Mucosa of stomach (tissue), 1 donor: ENCODE results near the gene B4GALT3.
A peak's percentile ranks its signal among the peaks of the same experiment; 100 is the strongest.
"Not testable (repeated sequence)": the region's sequence is repeated elsewhere in the genome, so short reads cannot be mapped to it uniquely, and the experiment has no call there.

Experiments
- H3K27me3 ChIP-seq: one replicate; pipeline ENCODE4 v1.7.0; 2013; ENCODE audit warnings: mild to moderate bottlenecking, low read length; ENCODE audit not compliant: control insufficient read depth, insufficient read depth
- H3K36me3 ChIP-seq: one replicate; pipeline ENCODE4 v1.7.0; 2013; ENCODE audit warnings: low read length; ENCODE audit not compliant: control insufficient read depth, insufficient read depth
- H3K4me1 ChIP-seq: one replicate; pipeline ENCODE4 v1.7.0; 2013; ENCODE audit warnings: mild to moderate bottlenecking, low read length; ENCODE audit not compliant: control insufficient read depth, insufficient read depth
- H3K4me3 ChIP-seq: one replicate; pipeline ENCODE4 v1.7.0; 2013; ENCODE audit warnings: low read length
- H3K9ac ChIP-seq: one replicate; pipeline ENCODE4 v1.7.0; 2013; ENCODE audit warnings: mild to moderate bottlenecking, low read length, moderate library complexity
- H3K9me3 ChIP-seq: one replicate; pipeline ENCODE4 v1.7.0; 2013; ENCODE audit warnings: mild to moderate bottlenecking, low read length, moderate library complexity; ENCODE audit not compliant: control insufficient read depth
- donor health status: Pancreatic carcinoma.

B4GALT3 gene

DNA sequence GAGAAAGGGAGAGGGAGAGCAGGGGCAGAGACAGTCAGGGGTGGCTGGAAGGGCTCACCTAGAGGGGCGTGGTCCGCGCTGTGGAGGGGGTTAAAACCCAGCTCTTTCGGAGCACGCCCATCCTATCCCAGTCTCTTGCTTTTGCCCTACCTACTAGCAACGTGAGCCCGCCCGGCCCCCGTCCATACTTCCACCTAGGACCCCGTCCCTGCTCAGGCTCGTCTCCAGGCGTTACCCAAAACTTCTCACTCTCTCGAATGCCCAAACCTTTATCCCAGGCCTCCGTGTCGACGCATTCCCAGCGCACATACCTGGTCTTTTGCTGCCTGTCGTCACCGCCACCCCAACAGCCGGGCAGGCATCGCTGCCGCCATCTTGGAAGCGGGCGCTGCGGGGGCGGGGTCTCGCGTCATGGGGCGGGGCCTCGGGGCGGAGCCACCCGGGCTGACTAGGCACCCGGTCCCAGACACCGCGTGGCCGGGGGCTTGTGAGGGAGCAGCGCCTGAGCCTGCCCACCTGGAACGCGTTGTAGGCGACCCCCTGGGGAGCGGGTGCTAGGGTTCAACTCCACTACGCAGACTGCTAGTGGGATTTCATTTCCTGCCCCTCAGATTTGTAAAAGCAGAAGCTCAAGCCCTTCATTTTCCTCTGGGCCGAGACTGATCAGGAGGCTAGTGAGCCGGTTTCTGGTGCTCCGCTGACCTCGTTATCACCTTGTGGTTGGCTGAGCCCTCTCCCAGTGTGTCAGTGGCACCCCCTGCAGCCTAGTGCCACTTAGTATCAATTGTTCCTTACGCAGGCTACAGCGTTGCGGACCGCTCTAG lies at the start of gene B4GALT3:
TSS of gene B4GALT3 (minus strand) at position 396 of the 824 bp plus-strand sequence. CDS start 1,447 bp downstream, outside the sequence.
- Histone ChIP-seq H3K9me3 (no peaks in the 10 kb centered on the region), H3K4me3 (peak within 1 kb of the TSS; percentile 72), H3K9ac (peak within 1 kb of the TSS; percentile 85), H3K36me3 (peaks cover 4% of the 10 kb centered on the region), H3K27me3 (no peaks in the 10 kb centered on the region), H3K4me1 (peaks cover 12% of the 10 kb centered on the region)

DNA sequence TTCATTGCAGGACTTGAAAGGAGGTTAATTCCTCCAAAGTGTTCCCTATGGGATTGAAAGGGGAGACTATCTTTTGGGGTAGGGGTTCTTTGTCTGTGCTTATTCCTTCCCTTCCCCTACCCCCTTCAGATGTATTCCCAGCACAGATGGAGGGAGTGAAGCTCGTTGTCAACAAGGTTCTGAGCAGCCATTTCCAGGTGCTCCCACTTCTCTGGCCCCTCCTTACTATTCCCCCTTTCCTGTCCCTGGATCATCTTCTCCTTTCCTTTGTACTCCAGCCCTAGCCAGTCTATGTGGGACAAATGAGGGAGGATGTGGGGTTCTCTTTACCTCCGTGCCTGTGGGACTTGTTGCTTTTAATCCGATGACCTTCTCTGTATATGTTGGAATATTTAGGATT lies 49.5 kb upstream of the B4GALT3 start:
- peaks cover 26% of the 10 kb centered on the region for H3K4me1 ChIP-seq
- peak overlapping the region; percentile 75 for H3K9ac ChIP-seq
- no peaks in the 10 kb centered on the region for H3K9me3 ChIP-seq
- no peaks in the 10 kb centered on the region for H3K27me3 ChIP-seq
- no peaks in the 10 kb centered on the region for H3K36me3 ChIP-seq
- peak overlapping the region; percentile 93 for H3K4me3 ChIP-seq

DNA sequence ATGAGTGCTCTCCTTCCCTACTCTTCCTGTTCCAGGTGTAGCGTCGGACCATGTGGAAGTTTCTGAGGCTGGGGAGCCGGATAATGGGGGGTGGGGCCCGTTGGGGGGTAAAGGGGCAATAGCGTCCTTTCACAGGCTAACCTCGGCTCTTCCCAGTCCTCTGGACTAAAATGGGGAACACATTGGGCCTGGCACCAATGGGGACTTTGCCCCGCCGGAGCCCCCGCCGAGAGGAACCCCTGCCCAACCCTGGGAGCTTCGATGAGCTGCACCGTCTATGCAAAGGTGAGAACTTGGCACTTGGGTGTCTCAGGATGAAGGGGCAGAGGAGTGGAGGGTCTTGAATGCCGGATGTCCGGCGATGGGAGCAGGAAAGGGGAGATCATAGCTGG lies 49.0 kb upstream of the B4GALT3 start:
- peak overlapping the region; percentile 75 for H3K9ac ChIP-seq
- H3K4me3 ChIP-seq: peak overlapping the region; percentile 93
- peaks cover 26% of the 10 kb centered on the region for H3K4me1 ChIP-seq
- H3K9me3 ChIP-seq: no peaks in the 10 kb centered on the region
- no peaks in the 10 kb centered on the region for H3K27me3 ChIP-seq
- H3K36me3 ChIP-seq: no peaks in the 10 kb centered on the region

- Histone ChIP-seq H3K4me3 (peak within 1 kb of the TSS; percentile 93), H3K4me1 (peaks cover 26% of the 10 kb centered on the region), H3K9ac (peak within 1 kb of the TSS; percentile 75), H3K27me3 (no peaks in the 10 kb centered on the region), H3K9me3 (no peaks in the 10 kb centered on the region), H3K36me3 (no peaks in the 10 kb centered on the region)
Measured at GRCh38 chr1:161225534-161226319, 48.4 kb upstream of the B4GALT3 start, which contains the start of gene TOMM40L. Gene TOMM40L (plus strand): TSS chr1:161226060. CDS start chr1:161226490, 430 bp downstream.

DNA sequence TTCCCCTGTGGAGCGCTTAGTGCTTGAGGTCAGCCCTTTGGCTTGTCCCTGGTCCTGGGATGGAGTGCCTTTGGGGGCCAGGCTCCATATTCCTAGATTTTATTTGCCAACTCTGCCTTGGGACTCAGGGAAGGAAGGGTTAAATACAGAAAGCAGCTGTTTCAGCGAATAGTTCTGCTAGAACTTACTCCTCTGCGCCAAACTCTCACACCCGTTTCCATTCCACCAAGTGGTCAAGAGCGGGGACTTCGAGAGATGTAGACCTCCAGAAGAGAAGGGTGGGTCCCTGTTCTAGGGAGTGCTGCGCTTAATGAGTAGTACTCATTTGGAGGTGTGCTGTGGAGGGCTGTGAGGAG lies 47.8 kb upstream of the B4GALT3 start:
- H3K36me3 ChIP-seq: no peaks in the 10 kb centered on the region
- H3K9ac ChIP-seq: no peak overlapping the region
- peaks cover 26% of the 10 kb centered on the region for H3K4me1 ChIP-seq
- H3K9me3 ChIP-seq: no peaks in the 10 kb centered on the region
- no peaks in the 10 kb centered on the region for H3K27me3 ChIP-seq
- no peak overlapping the region for H3K4me3 ChIP-seq

- H3K4me1 ChIP-seq: peaks cover 26% of the 10 kb centered on the region
- not testable (repeated sequence) for H3K9me3 ChIP-seq, H3K9ac ChIP-seq, H3K4me3 ChIP-seq, H3K27me3 ChIP-seq, H3K36me3 ChIP-seq
Measured at GRCh38 chr1:161224695-161225087, 47.4 kb upstream of the B4GALT3 start.

DNA sequence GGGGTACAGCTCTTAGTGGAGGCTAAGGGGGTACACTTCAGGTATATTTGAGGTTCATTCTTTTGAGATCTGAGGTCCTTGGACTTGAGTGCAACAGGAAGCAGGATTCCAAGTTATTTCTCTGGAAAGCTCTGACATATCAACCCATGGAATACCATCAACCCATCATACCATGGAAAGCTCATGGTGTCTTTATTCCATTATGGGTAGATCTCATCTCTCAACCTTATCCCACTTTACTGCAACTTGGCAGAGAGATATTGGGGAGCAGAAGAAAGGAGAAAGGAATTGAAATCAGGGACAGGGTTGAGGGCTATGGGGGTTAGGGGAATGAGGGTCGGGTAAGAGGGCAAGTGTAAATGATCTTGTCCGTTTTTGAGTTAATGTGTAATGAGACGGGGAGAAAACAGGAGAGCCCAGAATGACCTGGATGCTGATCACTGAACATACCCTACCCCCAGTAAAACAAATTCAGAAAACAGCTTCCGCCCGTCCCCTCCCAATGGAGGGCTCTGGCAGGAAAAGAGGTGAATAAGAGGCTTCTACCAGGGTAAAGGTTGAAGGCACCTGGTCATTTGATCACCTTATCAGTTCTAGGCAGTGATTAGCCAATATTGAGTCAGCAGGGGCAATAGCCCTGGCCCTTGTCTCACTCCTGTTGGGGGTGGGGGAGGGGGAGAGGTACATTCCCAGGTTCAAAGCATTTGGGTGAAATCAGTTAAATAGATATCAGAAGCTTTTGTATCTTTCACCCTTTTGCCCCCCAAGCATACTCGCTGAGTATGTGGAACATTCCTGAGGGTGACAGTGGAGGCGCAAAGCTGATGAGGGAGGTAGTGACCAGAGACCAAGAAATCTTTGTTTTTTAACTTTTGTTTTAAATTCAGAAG lies 46.7 kb upstream of the B4GALT3 start:
- H3K4me3 ChIP-seq: no peak overlapping the region
- H3K9ac ChIP-seq: no peak overlapping the region
- no peaks in the 10 kb centered on the region for H3K36me3 ChIP-seq
- no peaks in the 10 kb centered on the region for H3K9me3 ChIP-seq
- H3K4me1 ChIP-seq: peaks cover 26% of the 10 kb centered on the region
- no peaks in the 10 kb centered on the region for H3K27me3 ChIP-seq

DNA sequence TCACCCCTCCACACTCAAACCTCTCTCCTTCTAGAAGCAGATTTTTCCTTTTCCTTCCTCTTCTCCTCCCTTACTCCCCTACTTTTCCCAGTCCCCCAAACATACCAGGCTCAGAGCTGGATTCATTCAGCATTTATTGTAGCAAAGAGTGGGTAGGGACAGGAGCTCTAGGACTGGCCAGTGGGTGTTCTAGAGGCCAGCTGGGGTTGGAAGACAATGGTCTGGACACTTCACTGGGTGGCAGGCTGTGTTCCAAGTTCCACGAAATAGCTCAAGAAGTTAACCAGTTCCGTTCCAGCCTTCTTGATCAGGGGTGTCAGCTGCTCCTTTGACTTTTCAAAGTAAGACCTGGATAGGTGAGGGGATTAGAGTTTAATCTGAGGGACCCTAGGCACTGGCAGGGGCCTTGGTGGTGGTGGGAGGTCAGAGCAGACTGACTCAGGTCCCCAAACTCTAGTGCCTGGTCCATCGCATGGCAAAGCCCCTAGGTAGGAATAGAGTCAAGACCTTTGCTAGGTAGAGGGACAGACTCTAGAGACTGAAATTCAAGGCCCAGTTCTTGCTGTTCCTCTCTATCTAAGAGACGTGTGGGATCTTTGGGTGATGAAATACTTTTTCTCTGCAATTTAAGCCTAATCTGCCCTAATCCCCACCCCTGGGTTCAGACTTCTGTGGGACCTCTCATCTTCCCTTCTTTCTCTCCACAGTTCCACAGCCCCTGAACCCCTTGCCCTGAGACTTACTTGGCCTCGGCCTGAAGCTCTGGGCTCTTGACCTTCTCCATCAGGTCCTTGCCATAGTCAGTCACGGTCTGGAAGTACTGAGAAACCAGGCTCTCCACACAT lies 45.1 kb upstream of the B4GALT3 start:
- no peaks in the 10 kb centered on the region for H3K27me3 ChIP-seq
- H3K9ac ChIP-seq: no peak overlapping the region
- H3K4me1 ChIP-seq: peaks cover 22% of the 10 kb centered on the region
- H3K9me3 ChIP-seq: no peaks in the 10 kb centered on the region
- H3K36me3 ChIP-seq: no peaks in the 10 kb centered on the region
- H3K4me3 ChIP-seq: no peak overlapping the region

DNA sequence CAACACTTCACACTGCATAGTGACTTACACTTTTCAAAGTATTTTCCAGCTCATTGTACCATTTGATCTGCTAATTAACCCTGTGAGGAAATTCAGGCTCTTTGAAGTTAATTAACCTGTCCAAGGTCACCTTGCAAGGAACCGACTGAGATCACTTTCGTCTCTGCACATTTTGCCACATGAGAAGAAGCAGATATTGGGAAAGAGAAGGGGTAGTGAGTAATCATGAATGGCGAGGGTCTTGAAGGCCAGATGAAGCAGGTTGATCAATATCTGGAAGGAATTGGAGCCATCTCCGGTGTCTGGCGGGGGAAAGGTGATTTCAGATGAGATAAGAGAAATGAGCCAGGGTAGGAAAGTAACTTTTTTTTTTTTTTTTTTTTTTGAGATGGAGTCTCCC lies 42.7 kb upstream of the B4GALT3 start:
- no peaks in the 10 kb centered on the region for H3K9me3 ChIP-seq
- H3K36me3 ChIP-seq: no peaks in the 10 kb centered on the region
- H3K27me3 ChIP-seq: no peaks in the 10 kb centered on the region
- peaks cover 1% of the 10 kb centered on the region for H3K4me1 ChIP-seq
- H3K9ac ChIP-seq: no peak overlapping the region
- H3K4me3 ChIP-seq: no peak overlapping the region

GRCh38 chr1:161219078-161219892 lies 42.0 kb upstream of the B4GALT3 start:
- Histone ChIP-seq H3K4me3 (no peak overlapping the region), H3K36me3 (no peaks in the 10 kb centered on the region), H3K9me3 (no peaks in the 10 kb centered on the region), H3K9ac (no peak overlapping the region), H3K4me1 (no peaks in the 10 kb centered on the region), H3K27me3 (no peaks in the 10 kb centered on the region)
